ENCODE measurements around the gene STK38L.

The STK38L gene

DNA sequence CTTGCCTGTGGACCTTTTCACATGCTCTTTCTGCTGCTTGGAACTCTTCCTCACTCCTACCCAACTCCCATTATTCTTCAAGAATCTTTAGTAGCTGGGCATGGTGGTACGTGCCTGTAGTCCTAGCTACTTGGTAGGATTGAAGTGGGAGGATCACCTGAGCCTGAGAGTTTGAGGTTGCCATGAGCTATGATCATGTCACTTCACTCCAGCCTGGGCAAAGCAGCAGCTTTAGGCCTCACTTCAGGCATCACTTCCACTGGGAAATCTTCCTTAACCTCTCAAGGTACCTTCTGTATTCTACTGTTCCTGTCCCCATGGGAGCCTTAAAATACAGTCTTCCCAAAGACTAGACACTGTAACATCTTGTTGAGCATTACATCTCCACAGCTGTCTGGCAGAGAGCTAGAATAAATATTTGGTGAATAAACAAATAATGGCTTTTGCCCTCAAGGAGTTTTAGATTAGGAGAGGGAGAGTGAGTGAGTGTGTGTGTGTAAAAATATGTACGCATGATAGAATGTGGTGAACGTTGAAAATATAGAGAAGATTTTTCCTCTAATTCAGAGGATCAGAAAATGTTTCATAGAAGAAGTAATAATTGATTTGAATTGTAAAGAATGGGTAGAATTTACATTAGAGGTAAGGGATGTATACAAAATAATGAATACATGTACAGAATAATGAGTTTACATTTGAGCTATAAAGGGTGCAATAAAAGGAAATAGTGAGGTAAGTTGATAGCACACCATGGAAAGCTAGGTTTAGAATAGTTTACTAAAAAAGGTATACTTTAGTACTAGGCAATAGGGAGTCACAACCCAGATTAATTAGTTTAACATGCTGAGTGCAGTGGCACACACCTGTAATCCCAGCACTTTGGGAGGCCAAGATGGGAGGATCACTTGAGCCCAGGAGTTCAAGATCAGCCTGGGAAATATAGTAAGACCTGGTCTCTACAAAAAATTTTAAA, 59.3 kb downstream of the STK38L start:
- ATAC-seq (no peak), DNase-seq (no peak)
- peaks cover 10% of the 10 kb centered on the region for H3K36me3 Mint-ChIP-seq (ENCODE audit: low read depth)
- H3K27ac Mint-ChIP-seq = no peak overlapping the region
- H3K4me1 Mint-ChIP-seq = peaks cover 8% of the 10 kb centered on the region
- no peak overlapping the region for H3K4me3 Mint-ChIP-seq
- no peaks in the 10 kb centered on the region for H3K27me3 Mint-ChIP-seq
- H3K9me3 Mint-ChIP-seq = no peaks in the 10 kb centered on the region

DNA sequence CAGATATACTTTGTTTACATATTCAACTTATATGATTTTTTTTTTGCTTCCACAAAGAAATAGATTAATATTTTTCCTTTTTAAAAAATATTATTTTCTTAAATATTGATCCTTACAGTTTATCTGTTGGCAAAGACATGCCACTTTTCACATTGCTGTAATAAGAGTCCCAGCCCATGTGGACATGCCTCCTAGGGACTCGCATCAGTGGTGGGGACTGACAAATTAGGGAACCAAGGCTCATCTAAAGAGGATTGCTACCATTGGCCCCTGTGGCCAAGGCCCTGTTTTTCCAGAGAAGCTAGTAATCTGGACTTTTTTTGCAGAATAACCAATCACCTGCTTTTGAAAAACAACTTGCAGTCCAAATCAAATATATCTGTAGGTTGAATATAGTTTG, 60.8 kb downstream of the STK38L start:
- DNase-seq = no peak
- Mint-ChIP-seq H3K27ac (no peak overlapping the region), H3K27me3 (no peaks in the 10 kb centered on the region), H3K9me3 (no peaks in the 10 kb centered on the region), H3K4me3 (no peak overlapping the region), H3K4me1 (peaks cover 8% of the 10 kb centered on the region), H3K36me3 (ENCODE audit: low read depth) (peaks cover 10% of the 10 kb centered on the region)
- ATAC-seq = no peak

DNA sequence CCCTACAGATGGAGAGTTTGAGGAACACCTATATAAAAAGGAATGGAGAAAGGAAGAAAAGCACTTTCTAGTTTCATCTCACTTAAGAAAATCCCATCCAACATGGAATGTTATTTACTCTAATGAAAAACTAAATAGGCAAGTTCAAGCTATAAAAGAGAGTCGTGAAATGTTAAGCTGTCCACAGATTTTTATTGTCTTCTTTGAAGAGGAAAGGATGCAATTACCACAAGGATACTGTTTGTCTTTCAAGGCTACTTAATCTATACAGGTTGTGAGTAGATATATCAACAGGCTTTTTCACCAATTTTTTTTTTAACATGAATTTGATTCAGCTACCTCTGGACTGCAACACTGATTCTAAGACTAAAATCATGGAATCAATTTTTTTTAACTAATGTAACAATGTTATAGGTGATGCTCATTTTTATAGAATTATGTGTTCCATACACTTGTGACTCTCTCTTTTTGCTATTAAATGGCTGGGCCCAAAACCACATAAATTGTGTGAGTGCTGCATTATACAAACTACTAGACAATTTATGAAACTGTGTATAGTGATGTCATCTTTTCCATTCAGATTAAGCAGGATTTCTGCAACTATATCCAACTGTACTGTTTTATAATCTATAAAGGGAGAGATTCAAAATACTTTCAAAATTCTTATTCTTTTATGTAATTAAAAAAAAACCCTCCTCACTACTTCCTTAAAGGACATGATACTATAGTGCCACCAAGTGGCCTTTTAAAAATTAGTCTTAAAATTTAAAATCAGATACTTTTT, 61.8 kb downstream of the STK38L start:
- ATAC-seq (no peak), DNase-seq (no peak)
- H3K27ac Mint-ChIP-seq = no peak overlapping the region
- H3K4me3 Mint-ChIP-seq = no peak overlapping the region
- peaks cover 8% of the 10 kb centered on the region for H3K4me1 Mint-ChIP-seq
- H3K9me3 Mint-ChIP-seq = no peaks in the 10 kb centered on the region
- no peaks in the 10 kb centered on the region for H3K27me3 Mint-ChIP-seq
- H3K36me3 Mint-ChIP-seq (ENCODE audit: low read depth) = peaks cover 12% of the 10 kb centered on the region

DNA sequence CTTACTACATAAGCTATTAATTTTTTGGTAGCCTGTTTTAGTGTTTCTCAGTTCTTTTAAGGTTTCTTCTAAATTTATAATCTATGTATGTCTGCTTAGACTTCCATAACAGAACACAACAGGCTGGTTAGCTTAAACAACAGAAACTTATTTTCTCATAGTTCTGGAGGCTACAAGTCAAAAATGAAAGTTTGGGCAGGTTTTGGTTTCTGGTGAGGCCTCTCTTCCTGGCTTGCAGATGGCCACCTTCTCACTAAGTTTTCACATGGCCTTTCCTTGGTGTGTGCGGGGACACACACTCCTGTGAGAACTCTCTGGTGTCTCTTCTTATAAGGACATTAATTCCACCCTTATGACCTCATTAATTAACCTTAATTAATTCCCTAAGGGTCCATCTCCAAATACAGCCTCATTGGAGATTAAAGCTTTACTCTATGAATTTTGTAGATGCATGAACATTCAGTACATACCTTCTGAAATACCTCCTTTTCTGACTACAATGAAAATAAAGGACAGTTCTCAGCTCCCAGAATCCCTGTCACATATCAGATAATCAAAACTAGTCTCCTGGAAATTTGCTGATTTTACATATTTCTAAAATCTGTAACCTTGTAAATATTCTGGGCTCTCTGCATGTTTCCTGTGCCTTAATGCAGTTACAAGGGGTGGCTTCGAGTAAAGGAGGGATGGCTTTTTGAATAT, 65.4 kb downstream of the STK38L start:
- ATAC-seq (no peak), DNase-seq (no peak)
- Mint-ChIP-seq H3K27ac (no peak overlapping the region), H3K4me1 (peaks cover 7% of the 10 kb centered on the region), H3K9me3 (no peaks in the 10 kb centered on the region), H3K4me3 (no peak overlapping the region), H3K27me3 (no peaks in the 10 kb centered on the region), H3K36me3 (ENCODE audit: low read depth) (peaks cover 18% of the 10 kb centered on the region)

DNA sequence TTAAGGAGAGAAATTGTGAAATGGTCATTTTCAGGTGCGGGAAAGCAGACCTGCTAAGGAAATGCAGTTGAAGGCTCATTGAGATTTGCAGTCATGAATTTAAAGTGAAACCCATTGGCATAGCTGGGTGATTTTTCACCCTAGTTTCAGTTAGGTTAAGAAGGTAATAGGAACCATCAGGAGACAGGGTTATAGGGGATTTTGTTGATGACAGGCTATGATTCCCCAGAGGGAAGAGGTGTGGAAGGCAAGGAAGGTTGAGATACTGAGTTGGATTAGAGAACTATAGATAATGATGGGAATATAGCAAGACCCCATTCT, 65.9 kb downstream of the STK38L start:
- Mint-ChIP-seq H3K4me1 (peaks cover 7% of the 10 kb centered on the region), H3K36me3 (ENCODE audit: low read depth) (peaks cover 18% of the 10 kb centered on the region), H3K9me3 (no peaks in the 10 kb centered on the region)

DNA sequence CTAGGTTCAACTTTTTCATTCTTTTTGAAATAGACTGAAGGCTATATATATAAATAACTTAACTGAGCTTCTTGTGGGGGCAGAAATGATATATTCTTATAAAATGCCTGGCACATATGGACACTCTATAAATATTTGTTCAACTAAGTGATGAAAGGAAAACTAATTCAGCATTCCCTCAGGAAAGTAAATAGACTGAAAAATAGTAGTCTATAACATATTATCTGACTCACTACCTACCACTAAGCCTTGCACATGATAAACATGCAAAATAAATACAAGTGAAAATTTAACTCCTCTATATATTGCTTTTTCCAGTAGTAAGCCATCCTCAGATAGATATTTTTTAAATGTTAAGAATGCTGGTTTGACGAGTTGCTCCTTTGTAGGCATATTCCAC, 72.9 kb downstream of the STK38L start:
- Mint-ChIP-seq H3K9me3 (no peaks in the 10 kb centered on the region), H3K27ac (no peak overlapping the region), H3K27me3 (no peaks in the 10 kb centered on the region), H3K36me3 (ENCODE audit: low read depth) (peaks cover 12% of the 10 kb centered on the region), H3K4me3 (no peak overlapping the region), H3K4me1 (no peaks in the 10 kb centered on the region)
- DNase-seq = no peak
- ATAC-seq = no peak

More for the DNA sequence above, 65.9 kb downstream of the STK38L start:
- no peak overlapping the region for H3K4me3 Mint-ChIP-seq
- no peak for ATAC-seq
- H3K27me3 Mint-ChIP-seq = no peaks in the 10 kb centered on the region
- no peak for DNase-seq
- H3K27ac Mint-ChIP-seq = no peak overlapping the region

DNA sequence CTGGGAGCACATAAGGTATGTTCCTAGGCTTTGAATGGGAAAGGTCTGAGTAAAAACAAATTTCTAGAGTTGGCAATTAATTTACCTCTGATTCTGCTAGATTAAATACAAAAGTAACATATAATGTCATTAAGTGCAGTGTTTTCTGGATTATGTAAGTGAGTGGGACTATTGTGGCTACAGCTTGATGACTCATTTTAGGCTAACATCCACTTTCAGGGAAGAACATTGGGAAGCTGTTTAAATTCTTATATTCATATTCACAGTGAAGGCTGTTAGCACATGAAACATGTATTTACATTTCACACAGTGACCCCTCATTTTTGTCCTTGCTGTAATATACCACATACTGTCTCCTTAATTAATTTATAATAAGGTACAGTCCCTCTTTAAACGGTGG, 75.3 kb downstream of the STK38L start:
- Mint-ChIP-seq H3K4me1 (peaks cover 2% of the 10 kb centered on the region), H3K27ac (no peak overlapping the region), H3K9me3 (no peaks in the 10 kb centered on the region), H3K27me3 (no peaks in the 10 kb centered on the region), H3K36me3 (ENCODE audit: low read depth) (peaks cover 8% of the 10 kb centered on the region), H3K4me3 (no peak overlapping the region)
- no peak for DNase-seq
- no peak for ATAC-seq

DNA sequence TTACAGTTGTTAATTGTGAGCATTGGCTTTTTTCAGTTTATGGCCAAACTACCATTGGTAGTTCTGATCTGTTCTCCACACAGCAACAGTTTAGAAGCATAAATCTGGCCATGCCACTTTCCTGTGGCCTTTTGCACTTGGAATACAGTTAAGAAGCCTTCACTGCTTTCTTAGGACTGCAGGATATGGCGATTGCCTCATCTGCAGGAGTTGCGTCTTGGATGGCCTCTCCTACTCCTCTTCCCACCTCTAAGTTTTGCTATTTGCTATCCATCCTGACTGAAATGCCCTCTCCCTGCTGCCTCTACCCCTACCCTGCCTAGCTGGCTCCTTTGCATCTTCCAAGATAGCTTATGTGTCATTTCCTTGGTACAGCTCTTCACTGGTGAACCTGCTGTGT, 75.8 kb downstream of the STK38L start:
- Mint-ChIP-seq H3K9me3 (no peaks in the 10 kb centered on the region), H3K4me3 (no peak overlapping the region), H3K36me3 (ENCODE audit: low read depth) (peaks cover 8% of the 10 kb centered on the region), H3K4me1 (peaks cover 4% of the 10 kb centered on the region), H3K27ac (no peak overlapping the region), H3K27me3 (no peaks in the 10 kb centered on the region)
- ATAC-seq = no peak
- DNase-seq = no peak

DNA sequence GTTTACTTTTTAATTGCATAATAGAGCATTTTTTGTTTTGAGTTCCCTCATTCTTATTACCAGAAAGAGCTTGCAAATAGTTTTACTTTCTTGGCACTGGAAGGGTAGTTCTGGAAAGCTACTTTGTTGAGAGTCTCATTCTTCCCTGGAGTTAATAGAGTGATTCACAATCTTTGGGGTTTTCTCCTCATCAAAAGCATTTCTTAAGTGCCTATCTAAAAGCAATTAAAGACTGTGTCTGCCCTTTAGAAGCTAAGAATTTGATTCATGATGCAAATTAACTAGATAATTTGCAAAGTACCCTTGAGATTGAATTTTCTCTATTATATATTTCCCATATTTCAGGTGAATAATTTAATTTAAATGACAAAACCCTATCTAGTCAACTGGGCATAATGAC, 80.4 kb downstream of the STK38L start:
- H3K4me3 Mint-ChIP-seq = no peak overlapping the region
- H3K27me3 Mint-ChIP-seq = no peaks in the 10 kb centered on the region
- no peak for DNase-seq
- H3K4me1 Mint-ChIP-seq = peaks cover 11% of the 10 kb centered on the region
- no peak overlapping the region for H3K27ac Mint-ChIP-seq
- H3K36me3 Mint-ChIP-seq (ENCODE audit: low read depth) = peaks cover 18% of the 10 kb centered on the region
- no peak for ATAC-seq
- no peaks in the 10 kb centered on the region for H3K9me3 Mint-ChIP-seq

DNA sequence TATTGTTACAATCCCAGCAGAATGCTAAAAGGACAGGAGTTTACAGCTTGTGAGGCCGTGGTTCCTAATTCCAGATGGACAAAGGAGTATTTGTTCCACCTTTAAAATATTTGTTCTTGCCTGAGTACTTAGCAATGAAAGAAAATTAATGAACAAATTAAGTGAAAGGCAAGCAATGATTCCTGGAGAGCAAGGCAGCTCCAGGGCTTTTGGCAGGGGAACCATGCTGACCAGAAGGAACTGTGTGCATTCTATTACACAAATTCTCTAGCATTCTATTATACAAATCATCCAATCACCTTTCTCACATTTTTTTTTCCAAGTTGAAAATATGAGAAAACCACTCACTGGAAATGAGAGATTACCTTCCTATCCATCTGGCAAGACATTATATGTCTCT, 86.8 kb downstream of the STK38L start:
- ATAC-seq = no peak
- peak overlapping the region; percentile 88 for H3K27ac Mint-ChIP-seq
- H3K4me1 Mint-ChIP-seq = peaks cover 43% of the 10 kb centered on the region

DNA sequence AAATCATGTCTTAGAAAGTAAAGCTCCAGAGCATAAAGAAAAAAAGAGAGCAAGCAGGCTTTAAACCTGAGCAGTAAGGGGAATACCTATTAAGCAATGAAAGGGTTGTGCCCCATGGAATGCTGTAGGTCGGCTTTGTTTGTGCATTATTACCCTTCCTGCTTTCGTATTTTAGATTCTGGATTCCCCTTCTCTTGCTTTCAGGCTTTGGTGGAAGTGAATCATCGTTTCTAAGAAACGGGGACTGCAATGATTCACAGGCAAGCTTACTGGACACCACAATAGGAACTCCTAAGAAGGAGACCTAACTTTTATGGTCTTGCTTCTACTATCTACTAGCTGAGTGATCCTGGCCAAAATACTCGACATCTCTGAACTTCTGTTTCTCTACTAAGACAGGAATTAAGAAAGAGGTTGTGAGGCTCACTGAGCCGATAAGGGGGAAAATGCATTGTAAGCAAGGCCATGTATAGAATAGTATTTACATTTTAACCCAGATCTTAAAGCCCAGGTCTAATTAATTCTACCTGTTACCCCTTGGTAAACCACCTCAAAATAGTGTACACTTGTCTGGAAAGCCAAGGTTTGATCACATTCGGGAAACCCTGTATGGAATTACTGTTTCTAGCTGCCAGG, 87.3 kb downstream of the STK38L start:
- H3K4me1 Mint-ChIP-seq = peaks cover 43% of the 10 kb centered on the region
- ATAC-seq (peak; percentile 83), DNase-seq (peak; percentile 17)
- no peaks in the 10 kb centered on the region for H3K9me3 Mint-ChIP-seq
- peaks cover 34% of the 10 kb centered on the region for H3K27me3 Mint-ChIP-seq
- H3K36me3 Mint-ChIP-seq (ENCODE audit: low read depth) = peaks cover 13% of the 10 kb centered on the region
- peak overlapping the region; percentile 87 for H3K4me3 Mint-ChIP-seq
- peak overlapping the region; percentile 88 for H3K27ac Mint-ChIP-seq

More for the DNA sequence above, 86.8 kb downstream of the STK38L start:
- no peaks in the 10 kb centered on the region for H3K9me3 Mint-ChIP-seq
- H3K27me3 Mint-ChIP-seq = peaks cover 28% of the 10 kb centered on the region
- DNase-seq = no peak
- H3K36me3 Mint-ChIP-seq (ENCODE audit: low read depth) = peaks cover 14% of the 10 kb centered on the region
- peak overlapping the region; percentile 87 for H3K4me3 Mint-ChIP-seq

DNA sequence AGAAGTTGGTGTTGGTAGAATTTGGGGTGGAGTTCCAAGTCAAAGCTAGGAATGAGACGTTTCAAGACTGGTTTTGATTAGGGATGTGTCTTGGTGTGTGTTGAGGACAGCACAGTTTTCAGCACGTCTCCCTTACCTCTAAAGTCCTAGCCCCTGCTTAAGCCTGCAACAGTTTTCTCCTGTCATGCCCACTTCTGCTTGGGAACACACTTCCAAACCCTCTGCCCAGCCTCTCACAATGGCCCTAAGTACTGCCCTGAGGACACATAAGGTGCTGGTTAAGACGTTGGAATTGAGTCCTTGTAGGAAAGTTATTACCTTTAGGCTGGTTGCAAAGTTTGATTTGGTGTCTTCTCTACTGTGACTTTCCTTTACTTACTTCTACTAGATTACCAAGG, 87.8 kb downstream of the STK38L start:
- H3K27me3 Mint-ChIP-seq = peaks cover 34% of the 10 kb centered on the region
- H3K9me3 Mint-ChIP-seq = no peaks in the 10 kb centered on the region
- ATAC-seq (no peak), DNase-seq (peak; percentile 3)
- peak overlapping the region; percentile 87 for H3K4me3 Mint-ChIP-seq
- H3K4me1 Mint-ChIP-seq = peaks cover 43% of the 10 kb centered on the region
- peak overlapping the region; percentile 88 for H3K27ac Mint-ChIP-seq
- peaks cover 9% of the 10 kb centered on the region for H3K36me3 Mint-ChIP-seq (ENCODE audit: low read depth)

DNA sequence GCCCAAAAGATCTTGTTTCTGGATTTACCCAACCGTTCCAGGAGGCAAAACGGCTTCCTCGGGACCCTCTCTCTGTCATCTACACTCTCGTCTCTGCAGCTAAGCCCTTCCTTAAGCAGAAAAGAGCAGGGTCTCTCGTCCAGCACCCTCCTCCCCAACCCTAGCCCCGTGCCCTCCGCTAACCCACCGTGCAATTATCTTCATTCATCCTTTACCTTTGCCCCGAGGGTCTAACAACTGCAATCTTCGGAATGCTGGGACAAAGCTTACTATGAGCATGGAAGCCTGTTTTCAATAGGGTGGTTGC, 88.3 kb downstream of the STK38L start:
- peaks cover 43% of the 10 kb centered on the region for H3K4me1 Mint-ChIP-seq
- peak overlapping the region; percentile 87 for H3K4me3 Mint-ChIP-seq
- H3K27ac Mint-ChIP-seq = peak overlapping the region; percentile 88
- peaks cover 8% of the 10 kb centered on the region for H3K36me3 Mint-ChIP-seq (ENCODE audit: low read depth)
- DNase-seq (peak; percentile 9), ATAC-seq (no peak)
- peaks cover 34% of the 10 kb centered on the region for H3K27me3 Mint-ChIP-seq
- H3K9me3 Mint-ChIP-seq = no peaks in the 10 kb centered on the region

DNA sequence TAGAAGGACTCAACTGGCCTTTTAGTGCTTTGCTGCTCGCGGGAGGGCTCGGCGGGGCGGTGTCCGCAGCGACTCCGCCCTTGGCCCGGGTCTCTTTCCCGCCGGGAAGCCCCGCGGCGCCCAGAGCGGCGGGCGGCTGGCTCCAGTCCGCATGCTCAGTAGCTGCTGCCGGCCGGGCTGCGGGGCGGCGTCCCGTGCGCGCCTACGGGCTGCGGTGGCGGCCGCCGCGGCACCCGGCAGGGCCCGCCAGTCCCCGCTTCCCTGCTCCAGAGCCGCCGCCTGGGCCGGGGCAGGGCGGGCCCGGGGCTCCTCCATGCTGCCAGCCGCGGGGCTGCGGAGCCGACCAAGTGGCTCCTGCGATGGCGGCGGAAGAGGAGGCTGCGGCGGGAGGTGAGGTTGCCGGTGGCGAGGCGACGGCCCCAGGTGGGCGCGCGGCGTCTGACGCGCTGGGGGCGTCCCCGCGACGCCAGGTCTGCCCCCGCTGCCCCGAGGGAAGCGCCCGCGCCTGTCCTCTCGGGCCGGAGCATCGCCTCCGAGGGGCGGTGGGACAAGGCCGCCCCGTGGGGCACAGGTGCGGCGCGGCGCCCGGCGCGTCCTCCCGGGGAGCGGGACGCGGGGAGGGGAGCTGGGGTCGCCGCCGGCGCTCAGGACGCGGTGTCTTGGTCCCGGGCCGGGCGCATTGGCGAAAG, 88.8 kb downstream of the STK38L start, which contains the start of gene BMAL2:
Gene BMAL2 (plus strand): TSS at position 123 of the 689 bp plus-strand sequence. CDS start 237 bp downstream, at position 360.
- peak within 1 kb of the TSS; percentile 88 for H3K4me3 Mint-ChIP-seq
- H3K27ac Mint-ChIP-seq = peak within 1 kb of the TSS; percentile 88
- peaks cover 3% of the 10 kb centered on the region for H3K36me3 Mint-ChIP-seq (ENCODE audit: low read depth)
- peaks cover 36% of the 10 kb centered on the region for H3K27me3 Mint-ChIP-seq
- ATAC-seq = peak; percentile 35
- H3K4me1 Mint-ChIP-seq = peaks cover 43% of the 10 kb centered on the region
- no peaks in the 10 kb centered on the region for H3K9me3 Mint-ChIP-seq
- peak; percentile 54 for DNase-seq
